B cell (primary cell): ENCODE measurements around the gene GIT1. TPM values are rescaled to one million over a fixed set of nuclear protein-coding genes. Genes with fewer than 3 reads are reported as not detected.

Experiments used
- ATAC-seq: fragments of 200-7000 bp; cut with Tn5 transposase; one replicate; pipeline ENCODE4 v1.10.0; 2021; ENCODE audit warnings: low read depth, mild to moderate bottlenecking, moderate number of reproducible peaks, moderate library complexity
- CTCF ChIA-PET: fragments of 350-600 bp; sonication (Branson Sonifier 250); formaldehyde crosslinking; loops from one replicate; lab custom pipeline; 2021; ENCODE audit warnings: antibody characterized with exemption, inconsistent platforms; lab: Charles Lee
- POLR2A ChIA-PET: fragments of 350-600 bp; sonication (Branson Sonifier 250); formaldehyde crosslinking; loops from one replicate; lab custom pipeline; 2021; ENCODE audit warnings: antibody characterized with exemption; lab: Charles Lee
- DNase-seq: peaks from one replicate; pipeline ENCODE4 v3.0.0; 2013
- H2AFZ ChIP-seq: 2 replicates; pipeline ENCODE4 v1.6.1; 2012; ENCODE audit warnings: mild to moderate bottlenecking, low read depth, low read length; ENCODE audit not compliant: insufficient read depth, poor library complexity, severe bottlenecking
- H3K27ac ChIP-seq, 2 donors: 1 replicate in 1 of 2; 2 replicates in 1 of 2; pipeline ENCODE4 v1.5.1; 2012 to 2013; ENCODE audit warnings: low read length in 2 of 2, mild to moderate bottlenecking in 2 of 2, moderate library complexity in 1 of 2
- H3K27me3 ChIP-seq, 4 experiments: fragments of 200-600 bp in 1 of 4; sonication (generic) in 1 of 4; replicated peaks in 1 of 4; 1 replicate in 2 of 4; 2 replicates in 2 of 4; pipeline versions ENCODE4 v1.6.1 to v1.7.0; 2013 to 2016; ENCODE audit warnings: low read length in 3 of 4, mild to moderate bottlenecking in 2 of 4, mixed read lengths in 1 of 4, moderate library complexity in 1 of 4; ENCODE audit not compliant: insufficient read depth in 4 of 4, control insufficient read depth in 3 of 4; ENCODE audit errors: control extremely low read depth in 1 of 4
- H3K36me3 ChIP-seq, 2 experiments: replicated peaks in 1 of 2; 1 replicate in 1 of 2; 2 replicates in 1 of 2; pipeline versions ENCODE4 v1.6.1 to v1.7.1; 2013; ENCODE audit warnings: low read length in 1 of 2; ENCODE audit not compliant: insufficient read depth in 2 of 2, control insufficient read depth in 1 of 2; ENCODE audit errors: control extremely low read depth in 1 of 2, extremely low read depth in 1 of 2
- H3K4me1 ChIP-seq, 2 donors: fragments of 200-600 bp in 1 of 2; sonication (generic) in 1 of 2; 1 replicate in 1 of 2; 2 replicates in 1 of 2; pipeline versions ENCODE4 v1.5.1 to v1.6.1; 2013 to 2017; ENCODE audit warnings: low read length in 2 of 2; ENCODE audit not compliant: control insufficient read depth in 2 of 2, insufficient read depth in 2 of 2
- H3K4me2 ChIP-seq: replicated peaks from 2 replicates; pipeline ENCODE3; 2012; ENCODE audit warnings: mild to moderate bottlenecking, low read depth, low read length; ENCODE audit not compliant: poor library complexity, severe bottlenecking
- H3K4me3 ChIP-seq, 5 experiments: fragments of 200-600 bp in 1 of 5; sonication (generic) in 1 of 5; 1 replicate in 3 of 5; 2 replicates in 2 of 5; pipeline versions ENCODE4 v1.5.1 to v1.7.0; 2011 to 2016; ENCODE audit warnings: low read length in 4 of 5, mild to moderate bottlenecking in 4 of 5, low read depth in 2 of 5, control low read depth in 1 of 5, moderate library complexity in 1 of 5; ENCODE audit not compliant: insufficient read depth in 1 of 5; ENCODE audit errors: control extremely low read depth in 1 of 5, extremely low read depth in 1 of 5
- H3K79me2 ChIP-seq: fragments of 200-600 bp; sonication (generic); one replicate; pipeline ENCODE4 v1.6.0; 2016; ENCODE audit warnings: low read length; ENCODE audit not compliant: control insufficient read depth, insufficient read depth
- H3K9ac ChIP-seq: fragments of 200-600 bp; sonication (generic); 2 replicates; pipeline ENCODE4 v1.6.1; 2017; ENCODE audit warnings: mild to moderate bottlenecking, low read length, moderate library complexity
- H3K9me3 ChIP-seq, 3 donors: one replicate each; pipeline versions ENCODE4 v1.6.1 to v1.7.1; 2013; ENCODE audit warnings: low read length in 2 of 3; ENCODE audit not compliant: control insufficient read depth in 2 of 3, insufficient read depth in 1 of 3; ENCODE audit errors: control extremely low read depth in 1 of 3
- H4K20me1 ChIP-seq: 2 replicates; pipeline ENCODE4 v1.6.0; 2012; ENCODE audit warnings: mild to moderate bottlenecking, low read length; ENCODE audit not compliant: insufficient read depth, control insufficient read depth, poor library complexity, severe bottlenecking
- H3K27ac Mint-ChIP-seq: one replicate; pipeline ENCODE4 v1.8.0; 2021; ENCODE audit warnings: mixed read lengths
- H3K27me3 Mint-ChIP-seq: one replicate; pipeline ENCODE4 v1.8.0; 2021; ENCODE audit warnings: mixed read lengths
- H3K4me1 Mint-ChIP-seq: one replicate; pipeline ENCODE4 v1.8.0; 2021; ENCODE audit warnings: mixed read lengths
- H3K4me3 Mint-ChIP-seq: one replicate; pipeline ENCODE4 v1.8.0; 2021; ENCODE audit warnings: mixed read lengths
- H3K9me3 Mint-ChIP-seq: one replicate; pipeline ENCODE4 v1.8.0; 2022; ENCODE audit warnings: mixed read lengths; ENCODE audit not compliant: insufficient read depth
- EZH2 ChIP-seq: IDR thresholded peaks from 2 replicates; pipeline ENCODE4 v1.6.1; 2012; ENCODE audit warnings: borderline replicate concordance, low read depth, mild to moderate bottlenecking, moderate library complexity, low read length; ENCODE audit not compliant: insufficient read depth, poor library complexity, severe bottlenecking
- WGBS: methylation state at CpG from one replicate; pipeline ENCODE4 v1.1.5; 2013; ENCODE audit warnings: missing lambda C conversion rate; ENCODE audit not compliant: insufficient coverage; 5-methylcytosine and 5-hydroxymethylcytosine counted together
- intact Hi-C: fragments of 100-400 bp; cut with micrococcal nuclease; formaldehyde crosslinking; loops from one replicate; pipeline ENCODE4 v1.10.0; 2022
- polyA plus RNA-seq: library from polyadenylated mRNA; depleted of rRNA; stranded (reverse); fragments of >200 nt; gene quantifications from 2 replicates; pipeline ENCODE4 v1.2.3, GENCODE V29; 2012
- total RNA-seq, 2 donors: library from RNA; stranded (reverse); fragments of 120-200 nt in 1 of 2; gene quantifications; 1 replicate in 1 of 2; 2 replicates in 1 of 2; pipeline versions ENCODE4 v1.2.3 to v1.2.4, GENCODE V29; 2013 to 2022

Gene GIT1
- total and polyA plus RNA-seq, 2 donors (not counting 1 experiment from before 2014, with no cell fraction given) = 49.3 to 61.9 TPM

DNA sequence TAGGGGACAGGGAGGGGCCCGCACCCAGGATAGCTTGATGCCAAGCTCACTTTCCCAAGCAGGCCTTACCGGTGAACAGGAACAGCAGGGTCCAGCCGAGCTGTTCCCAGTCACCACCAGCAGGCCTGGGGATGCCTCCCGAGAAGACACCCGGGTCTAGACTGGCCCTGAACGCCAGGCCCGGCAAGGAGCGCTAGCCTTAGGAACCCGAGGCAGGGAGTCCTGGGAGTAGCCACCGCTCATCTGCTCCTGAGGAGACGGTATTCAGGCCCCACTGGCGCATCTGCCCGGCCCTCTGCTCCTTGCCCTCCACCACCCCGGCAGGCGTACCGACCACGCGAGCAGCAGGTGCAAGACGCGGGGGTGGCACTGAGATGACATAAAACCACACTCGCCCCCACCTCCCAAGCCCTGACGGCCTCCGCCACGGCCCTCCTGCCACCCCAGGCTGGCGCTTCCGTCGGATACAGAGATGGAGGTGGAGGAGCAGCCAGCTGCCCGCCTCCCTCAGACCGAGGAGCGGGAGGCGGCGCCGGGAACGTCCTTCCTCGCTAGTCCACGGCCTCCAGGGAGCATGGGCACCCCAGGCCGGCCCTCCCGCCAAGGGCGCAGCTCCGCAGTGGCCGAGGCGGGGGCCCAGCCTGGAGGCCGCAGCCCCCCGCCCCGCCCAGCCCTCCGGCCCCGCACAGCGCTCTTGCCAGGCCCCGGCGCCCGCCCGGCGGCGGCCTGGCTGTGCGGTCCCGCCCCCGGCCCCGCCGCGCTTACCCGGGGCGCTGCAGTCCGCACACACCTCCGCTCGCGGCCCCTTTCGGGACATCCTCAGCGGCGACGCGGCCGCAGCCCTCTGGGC, 661 bp downstream of the GIT1 start:
- DNase-seq (peak; percentile 63), ATAC-seq (peak; percentile 5)
- ChIA-PET POLR2A (interaction anchor here (0.8 to 1.1 kb wide), 3 partner anchors 9 to 173 kb away, joined by 3 read pairs; no protein-coding TSS in a partner anchor), CTCF (interaction anchor here (0.7 to 24.3 kb wide), 9 partner anchors 8 to 343 kb away, joined by 3 to 336 read pairs (median 4); no protein-coding TSS in a partner anchor)
- peak overlapping the region; percentile 76 for H2AFZ ChIP-seq
- peak overlapping the region; percentile 79 for H3K9ac ChIP-seq
- peak overlapping the region; percentile 75 for H3K27ac Mint-ChIP-seq
- WGBS = under 1% methylated on average over 72 of the region's 72 CpGs
- peaks cover 58% of the 10 kb centered on the region for H3K79me2 ChIP-seq
- peaks cover 0 to 2% (median 0%) of the 10 kb centered on the region in 3 donors for H3K9me3 ChIP-seq
- peak overlapping the region; percentile 8 to 79 (median 69) for H3K4me3 ChIP-seq
- H4K20me1 ChIP-seq = peaks cover 37% of the 10 kb centered on the region
- intact Hi-C loops = loop anchor here (1.0 to 2.0 kb wide), 2 partner anchors 20 to 528 kb away; partner anchors contain the start of genes NSRP1 and TP53I13
- no peaks in the 10 kb centered on the region for H3K27me3 Mint-ChIP-seq
- H3K4me2 ChIP-seq = peak overlapping the region; percentile 82
- H3K9me3 Mint-ChIP-seq = no peaks in the 10 kb centered on the region
- no peaks in the 10 kb centered on the region for H3K36me3 ChIP-seq
- peaks cover 73% of the 10 kb centered on the region for H3K4me1 Mint-ChIP-seq
- H3K27me3 ChIP-seq = peaks cover 0 to under 1% (median 0%) of the 10 kb centered on the region in 4 experiments
- no peak for TF ChIP-seq EZH2
- no peak overlapping the region for H3K27ac ChIP-seq
- peak overlapping the region; percentile 91 for H3K4me3 Mint-ChIP-seq
- peaks cover 65 to 76% of the 10 kb centered on the region in 2 donors for H3K4me1 ChIP-seq

GRCh38 chr17:29588017-29588561, 1.4 kb downstream of the GIT1 start:
- ChIA-PET CTCF (interaction anchor here (0.7 to 24.3 kb wide), 9 partner anchors 8 to 343 kb away, joined by 3 to 336 read pairs (median 4); no protein-coding TSS in a partner anchor), POLR2A (interaction anchor here (0.8 to 1.1 kb wide), 3 partner anchors 9 to 174 kb away, joined by 3 read pairs; no protein-coding TSS in a partner anchor)
- H3K27ac Mint-ChIP-seq = peak overlapping the region; percentile 84
- no peak for DNase-seq
- peaks cover 78% of the 10 kb centered on the region for H3K4me1 Mint-ChIP-seq
- Histone ChIP-seq H3K9ac (peak overlapping the region; percentile 79), H3K4me1 (peaks cover 65 to 74% of the 10 kb centered on the region in 2 donors), H4K20me1 (peaks cover 44% of the 10 kb centered on the region), H3K27ac (no peak overlapping the region), H3K79me2 (peaks cover 64% of the 10 kb centered on the region), H3K27me3 (no peaks in the 10 kb centered on the region), H3K4me3 (peak overlapping the region in 4 of 5 experiments; percentile 63 to 79 (median 73)), H3K4me2 (peak overlapping the region; percentile 82), H2AFZ (peak overlapping the region; percentile 76), H3K36me3 (peaks cover 0 to 1% of the 10 kb centered on the region in 2 experiments), H3K9me3 (peaks cover 0 to 2% (median 0%) of the 10 kb centered on the region in 3 donors)
- no peaks in the 10 kb centered on the region for H3K27me3 Mint-ChIP-seq
- no peak for ATAC-seq
- intact Hi-C loops = loop anchor here (2.0 kb wide), 1 partner anchor 529 kb away; the partner anchor contains the start of gene NSRP1
- no peaks in the 10 kb centered on the region for H3K9me3 Mint-ChIP-seq
- peak overlapping the region; percentile 91 for H3K4me3 Mint-ChIP-seq
- TF ChIP-seq EZH2 = no peak
- 18% methylated on average over 5 of the region's 8 CpGs for WGBS
